GM06990 (cell line): ENCODE data around the gene GLIS1.

Experiments
- DNase-seq: peaks from one replicate; pipeline ENCODE4 v3.0.0-alpha.2; 2011; ENCODE audit not compliant: insufficient read length; ENCODE audit errors: extremely low read depth
- H3K27me3 ChIP-seq: replicated peaks from 2 replicates; pipeline ENCODE4 v1.6.0; 2011; ENCODE audit warnings: low read length; ENCODE audit not compliant: control insufficient read depth, insufficient read depth
- H3K36me3 ChIP-seq: 2 replicates; pipeline ENCODE4 v1.5.1; 2011; ENCODE audit warnings: low read length; ENCODE audit not compliant: control insufficient read depth, insufficient read depth
- H3K4me3 ChIP-seq: replicated peaks from 2 replicates; pipeline ENCODE4 v1.5.1; 2011; ENCODE audit warnings: low read depth, mild to moderate bottlenecking, control low read depth, low read length
- CTCF ChIP-seq: IDR thresholded peaks from 2 replicates; pipeline ENCODE4 v1.5.1; 2011; ENCODE audit warnings: low read length, control low read depth, mild to moderate bottlenecking, inconsistent platforms; ENCODE audit not compliant: insufficient read depth, poor library complexity, severe bottlenecking

The GLIS1 gene

GRCh38 chr1:53616927-53617326 is 122.0 kb downstream of the GLIS1 start:
- no peak overlapping the region for H3K4me3 ChIP-seq
- TF ChIP-seq CTCF, result no peak
- no peaks in the 10 kb centered on the region for H3K36me3 ChIP-seq
- H3K27me3 ChIP-seq, result no peaks in the 10 kb centered on the region
- DNase-seq, result no peak

GRCh38 chr1:53616511-53616910 is 122.5 kb downstream of the GLIS1 start:
- no peak for TF ChIP-seq CTCF
- H3K4me3 ChIP-seq, result no peak overlapping the region
- H3K27me3 ChIP-seq, result no peaks in the 10 kb centered on the region
- DNase-seq, result no peak
- H3K36me3 ChIP-seq, result no peaks in the 10 kb centered on the region

- no peaks in the 10 kb centered on the region for H3K27me3 ChIP-seq
- no peak for TF ChIP-seq CTCF
- H3K36me3 ChIP-seq, result no peaks in the 10 kb centered on the region
- no peak overlapping the region for H3K4me3 ChIP-seq
- DNase-seq, result no peak
These were observed 123.9 kb downstream of the GLIS1 start for GRCh38 chr1:53615101-53615500.

GRCh38 chr1:53614231-53615021 is 124.5 kb downstream of the GLIS1 start:
- TF ChIP-seq CTCF, result no peak
- H3K36me3 ChIP-seq, result no peaks in the 10 kb centered on the region
- H3K27me3 ChIP-seq, result no peaks in the 10 kb centered on the region
- H3K4me3 ChIP-seq, result no peak overlapping the region
- DNase-seq, result no peak

- DNase-seq, result no peak
- TF ChIP-seq CTCF, result no peak
- no peak overlapping the region for H3K4me3 ChIP-seq
- H3K36me3 ChIP-seq, result no peaks in the 10 kb centered on the region
- H3K27me3 ChIP-seq, result no peaks in the 10 kb centered on the region; the same call in none of the 2 replicates
These were observed 130.3 kb downstream of the GLIS1 start for GRCh38 chr1:53608676-53609075.
